HG03060 (cell line): Measurements from ENCODE around the gene TMEM116.

ENCODE experiments used
- ATAC-seq: cut with Tn5 transposase; IDR thresholded peaks from one replicate; pipeline ENCODE4 v1.9.1; 2021; ENCODE audit warnings: low read depth, moderate number of reproducible peaks; ENCODE audit not compliant: unreplicated experiment

TMEM116 gene

GRCh38 chr12:111907740-111908139 is 105.2 kb downstream of the TMEM116 start:
- ATAC-seq = no peak

GRCh38 chr12:111905502-111905901 is 107.5 kb downstream of the TMEM116 start:
- ATAC-seq = no peak

GRCh38 chr12:111904446-111904975 is 108.5 kb downstream of the TMEM116 start:
- no peak for ATAC-seq

- ATAC-seq = no peak
Observed at GRCh38 chr12:111901182-111901581, 111.8 kb downstream of the TMEM116 start.

GRCh38 chr12:111894556-111894955 is 118.4 kb downstream of the TMEM116 start:
- no peak for ATAC-seq

GRCh38 chr12:111893287-111893686 is 119.7 kb downstream of the TMEM116 start:
- ATAC-seq = no peak

GRCh38 chr12:111887926-111888745 is 124.8 kb downstream of the TMEM116 start:
- ATAC-seq = no peak

- ATAC-seq = no peak
Observed at GRCh38 chr12:111886662-111887545, 126.1 kb downstream of the TMEM116 start.

- ATAC-seq = no peak
Observed at GRCh38 chr12:111881716-111882115, 131.2 kb downstream of the TMEM116 start.
